HL-60 (cell line): Measurements from ENCODE around the gene RASAL1.

Experiments
- CTCF ChIP-seq: IDR thresholded peaks from one replicate; pipeline ENCODE4 v1.5.1; 2011; ENCODE audit warnings: low read length, control low read depth, inconsistent platforms; ENCODE audit not compliant: insufficient read depth
- GABPA ChIP-seq: IDR thresholded peaks from 2 replicates; pipeline ENCODE4 v1.6.1; 2012; ENCODE audit warnings: low read depth
- POLR2AphosphoS5 ChIP-seq: IDR thresholded peaks from 2 replicates; pipeline ENCODE4 v1.6.1; 2012; ENCODE audit warnings: low read depth
- REST ChIP-seq: IDR thresholded peaks from 2 replicates; pipeline ENCODE4 v1.6.1; 2012; ENCODE audit warnings: low read depth; ENCODE audit not compliant: insufficient replicate concordance
- SPI1 ChIP-seq: IDR thresholded peaks from 2 replicates; pipeline ENCODE4 v1.6.1; 2012; ENCODE audit warnings: low read depth, mild to moderate bottlenecking, borderline replicate concordance

GRCh38 chr12:113069149-113069548, 66.4 kb downstream of the RASAL1 start:
- no peak for TF ChIP-seq CTCF
- no peak for TF ChIP-seq REST
- TF ChIP-seq POLR2AphosphoS5: no peak
- TF ChIP-seq SPI1: no peak
- TF ChIP-seq GABPA: no peak
